OCI-LY1 (cell line): Measurements from ENCODE around the gene NTPCR.

Experiments
- CTCF ChIP-seq: fragments of 200-600 bp; sonication (generic), shearing (Covaris generic); IDR thresholded peaks from 2 replicates; pipeline ENCODE4 v1.5.1; 2017; ENCODE audit warnings: mild to moderate bottlenecking, antibody characterized with exemption, low read length, moderate library complexity, mixed read lengths
- EZH2 ChIP-seq: fragments of 200-600 bp; sonication (generic), shearing (Covaris generic); IDR thresholded peaks from 2 replicates; pipeline ENCODE4 v1.8.0; 2017; ENCODE audit warnings: borderline replicate concordance, mixed run types, mild to moderate bottlenecking, antibody characterized with exemption, low read length, moderate library complexity, mixed read lengths

GRCh38 chr1:233025157-233025556 lies 74.7 kb downstream of the NTPCR start:
- TF ChIP-seq CTCF = peak; percentile 51
- no peak for TF ChIP-seq EZH2
